Esophagus muscularis mucosa (tissue), 3 donors: Measurements from ENCODE around the gene SMIM35.

Experiments used
- POLR2A ChIP-seq: fragments of 450-650 bp; IDR thresholded peaks from one replicate; pipeline ENCODE4 v1.6.1; 2017; ENCODE audit warnings: antibody characterized with exemption, moderate library complexity, mild to moderate bottlenecking, low read depth
- POLR2AphosphoS5 ChIP-seq, 2 donors: sonication (generic); formaldehyde crosslinking; IDR thresholded peaks; one replicate each; pipeline ENCODE4 v1.6.1; 2017; ENCODE audit warnings: antibody characterized with exemption in 2 of 2
- TF ChIP-seq, protein P1 (sequence below), 3 experiments: fragments of 200-600 bp in 2 of 3; fragments of 450-650 bp in 1 of 3; sonication (generic) in 2 of 3; IDR thresholded peaks; one replicate each; pipeline ENCODE4 v1.5.1; 2017 to 2019; ENCODE audit warnings: antibody characterized with exemption in 3 of 3, mild to moderate bottlenecking in 2 of 3, moderate library complexity in 1 of 3

DNA sequence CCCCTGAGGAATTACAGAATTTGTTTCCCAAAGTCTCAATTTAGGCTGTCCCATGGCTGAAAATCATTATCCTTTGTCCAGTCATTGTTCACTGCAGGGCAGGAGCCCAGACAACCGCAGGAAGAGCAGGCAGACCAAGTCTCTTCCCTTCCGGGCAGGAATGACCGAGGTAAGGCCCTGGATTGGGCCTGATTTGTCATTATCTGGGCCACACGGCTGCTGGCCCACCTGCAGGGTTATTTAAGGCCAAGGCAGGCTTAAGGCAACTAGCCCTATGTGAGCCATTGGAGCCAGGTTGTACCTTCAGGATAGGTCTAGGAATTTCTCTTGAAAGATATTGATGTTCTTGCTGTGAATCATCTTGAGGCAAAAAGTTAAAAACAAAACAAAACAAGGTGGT is 110.3 kb downstream of the SMIM35 start:
- TF ChIP-seq, protein P1, sequence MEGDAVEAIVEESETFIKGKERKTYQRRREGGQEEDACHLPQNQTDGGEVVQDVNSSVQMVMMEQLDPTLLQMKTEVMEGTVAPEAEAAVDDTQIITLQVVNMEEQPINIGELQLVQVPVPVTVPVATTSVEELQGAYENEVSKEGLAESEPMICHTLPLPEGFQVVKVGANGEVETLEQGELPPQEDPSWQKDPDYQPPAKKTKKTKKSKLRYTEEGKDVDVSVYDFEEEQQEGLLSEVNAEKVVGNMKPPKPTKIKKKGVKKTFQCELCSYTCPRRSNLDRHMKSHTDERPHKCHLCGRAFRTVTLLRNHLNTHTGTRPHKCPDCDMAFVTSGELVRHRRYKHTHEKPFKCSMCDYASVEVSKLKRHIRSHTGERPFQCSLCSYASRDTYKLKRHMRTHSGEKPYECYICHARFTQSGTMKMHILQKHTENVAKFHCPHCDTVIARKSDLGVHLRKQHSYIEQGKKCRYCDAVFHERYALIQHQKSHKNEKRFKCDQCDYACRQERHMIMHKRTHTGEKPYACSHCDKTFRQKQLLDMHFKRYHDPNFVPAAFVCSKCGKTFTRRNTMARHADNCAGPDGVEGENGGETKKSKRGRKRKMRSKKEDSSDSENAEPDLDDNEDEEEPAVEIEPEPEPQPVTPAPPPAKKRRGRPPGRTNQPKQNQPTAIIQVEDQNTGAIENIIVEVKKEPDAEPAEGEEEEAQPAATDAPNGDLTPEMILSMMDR (IDR thresholded peaks at IDR 0.05), result no peak
- TF ChIP-seq POLR2A, result no peak
- TF ChIP-seq POLR2AphosphoS5 (IDR thresholded peaks at IDR 0.05), result no peak
